ENCODE data around the gene HYAL3. TPM values are rescaled to one million over a fixed set of nuclear protein-coding genes. Genes with fewer than 3 reads are reported as not detected.

HYAL3 gene
- total and polyA plus RNA-seq, 2 donors: 2.5 TPM

- H3K9me3 ChIP-seq (ENCODE audit: control insufficient read depth in 2 of 2, insufficient read depth in 1 of 2, low read length in 1 of 2): no peaks in the 10 kb centered on the region
- H3K4me1 ChIP-seq (ENCODE audit: control insufficient read depth in 2 of 2, insufficient read depth in 2 of 2, low read length in 2 of 2): peaks cover 3 to 28% of the 10 kb centered on the region in 2 donors
- peak in 8 of 9 donors; percentile 57 to 88 (median 80) for DNase-seq (ENCODE audit: low read depth in 6 of 9, low spot score in 9 of 9)
- WGBS: 3% methylated on average over 70 of the region's 70 CpGs
- peak overlapping the region; percentile 44 to 54 for H3K4me3 ChIP-seq (ENCODE audit: low read length in 2 of 2)
- peak overlapping the region; percentile 70 to 77 for H3K27ac ChIP-seq (ENCODE audit: low read depth in 1 of 2, low read length in 1 of 2)
- peaks cover 32 to 36% of the 10 kb centered on the region in 2 donors for H3K36me3 ChIP-seq (ENCODE audit: control insufficient read depth in 2 of 2, insufficient read depth in 2 of 2, low read length in 1 of 2)
- H3K27me3 ChIP-seq (ENCODE audit: control insufficient read depth in 2 of 2, insufficient read depth in 1 of 2, low read length in 1 of 2): peaks cover 0 to 10% of the 10 kb centered on the region in 2 donors
Observed at GRCh38 chr3:50260027-50260941, 38.9 kb downstream of the HYAL3 start.

GRCh38 chr3:50259432-50260026 is 39.7 kb downstream of the HYAL3 start:
- WGBS: 64% methylated on average over 18 of the region's 18 CpGs
- H3K9me3 ChIP-seq (ENCODE audit: control insufficient read depth in 2 of 2, insufficient read depth in 1 of 2, low read length in 1 of 2): no peaks in the 10 kb centered on the region
- peak overlapping the region in 1 of 2 donors; percentile 32 for H3K27ac ChIP-seq (ENCODE audit: low read depth in 1 of 2, low read length in 1 of 2)
- peaks cover 38 to 43% of the 10 kb centered on the region in 2 donors for H3K36me3 ChIP-seq (ENCODE audit: control insufficient read depth in 2 of 2, insufficient read depth in 2 of 2, low read length in 1 of 2)
- no peak for DNase-seq (ENCODE audit: low read depth in 6 of 9, low spot score in 9 of 9)
- H3K4me3 ChIP-seq (ENCODE audit: low read length in 2 of 2): no peak overlapping the region
- H3K27me3 ChIP-seq (ENCODE audit: control insufficient read depth in 2 of 2, insufficient read depth in 1 of 2, low read length in 1 of 2): peaks cover 0 to 5% of the 10 kb centered on the region in 2 donors
- H3K4me1 ChIP-seq (ENCODE audit: control insufficient read depth in 2 of 2, insufficient read depth in 2 of 2, low read length in 2 of 2): peaks cover 3 to 24% of the 10 kb centered on the region in 2 donors

- Histone ChIP-seq H3K4me3 (ENCODE audit: low read length in 2 of 2) (no peak overlapping the region), H3K4me1 (ENCODE audit: control insufficient read depth in 2 of 2, insufficient read depth in 2 of 2, low read length in 2 of 2) (peaks cover 3 to 24% of the 10 kb centered on the region in 2 donors), H3K27ac (ENCODE audit: low read depth in 1 of 2, low read length in 1 of 2) (peak overlapping the region; percentile 32 to 33), H3K27me3 (ENCODE audit: control insufficient read depth in 2 of 2, insufficient read depth in 1 of 2, low read length in 1 of 2) (peaks cover 0 to 5% of the 10 kb centered on the region in 2 donors), H3K9me3 (ENCODE audit: control insufficient read depth in 2 of 2, insufficient read depth in 1 of 2, low read length in 1 of 2) (no peaks in the 10 kb centered on the region), H3K36me3 (ENCODE audit: control insufficient read depth in 2 of 2, insufficient read depth in 2 of 2, low read length in 1 of 2) (peaks cover 42 to 49% of the 10 kb centered on the region in 2 donors)
- 94% methylated on average over 16 of the region's 16 CpGs for WGBS
- DNase-seq (ENCODE audit: low read depth in 6 of 9, low spot score in 9 of 9): no peak
Observed at GRCh38 chr3:50258979-50259378, 40.2 kb downstream of the HYAL3 start.

GRCh38 chr3:50258029-50258680 is 41.0 kb downstream of the HYAL3 start:
- DNase-seq (ENCODE audit: low read depth in 6 of 9, low spot score in 9 of 9): no peak
- Histone ChIP-seq H3K4me1 (ENCODE audit: control insufficient read depth in 2 of 2, insufficient read depth in 2 of 2, low read length in 2 of 2) (peaks cover 3 to 24% of the 10 kb centered on the region in 2 donors), H3K4me3 (ENCODE audit: low read length in 2 of 2) (no peak overlapping the region), H3K27ac (ENCODE audit: low read depth in 1 of 2, low read length in 1 of 2) (peak overlapping the region in 1 of 2 donors; percentile 55), H3K9me3 (ENCODE audit: control insufficient read depth in 2 of 2, insufficient read depth in 1 of 2, low read length in 1 of 2) (no peaks in the 10 kb centered on the region), H3K36me3 (ENCODE audit: control insufficient read depth in 2 of 2, insufficient read depth in 2 of 2, low read length in 1 of 2) (peaks cover 47 to 56% of the 10 kb centered on the region in 2 donors), H3K27me3 (ENCODE audit: control insufficient read depth in 2 of 2, insufficient read depth in 1 of 2, low read length in 1 of 2) (peaks cover 0 to 5% of the 10 kb centered on the region in 2 donors)
- 97% methylated on average over 17 of the region's 17 CpGs for WGBS

GRCh38 chr3:50256978-50257890 is 42.0 kb downstream of the HYAL3 start:
- WGBS: 96% methylated on average over 20 of the region's 20 CpGs
- H3K9me3 ChIP-seq (ENCODE audit: control insufficient read depth in 2 of 2, insufficient read depth in 1 of 2, low read length in 1 of 2): no peaks in the 10 kb centered on the region
- no peak overlapping the region for H3K27ac ChIP-seq (ENCODE audit: low read depth in 1 of 2, low read length in 1 of 2)
- no peak for DNase-seq (ENCODE audit: low read depth in 6 of 9, low spot score in 9 of 9)
- peaks cover 56 to 65% of the 10 kb centered on the region in 2 donors for H3K36me3 ChIP-seq (ENCODE audit: control insufficient read depth in 2 of 2, insufficient read depth in 2 of 2, low read length in 1 of 2)
- H3K27me3 ChIP-seq (ENCODE audit: control insufficient read depth in 2 of 2, insufficient read depth in 1 of 2, low read length in 1 of 2): peaks cover 0 to 5% of the 10 kb centered on the region in 2 donors
- H3K4me3 ChIP-seq (ENCODE audit: low read length in 2 of 2): no peak overlapping the region
- peaks cover 3 to 24% of the 10 kb centered on the region in 2 donors for H3K4me1 ChIP-seq (ENCODE audit: control insufficient read depth in 2 of 2, insufficient read depth in 2 of 2, low read length in 2 of 2)

GRCh38 chr3:50255251-50255615 is 44.0 kb downstream of the HYAL3 start:
- H3K27ac ChIP-seq (ENCODE audit: low read depth in 1 of 2, low read length in 1 of 2): peak overlapping the region in 1 of 2 donors; percentile 53
- H3K4me3 ChIP-seq (ENCODE audit: low read length in 2 of 2): no peak overlapping the region
- peaks cover 74 to 84% of the 10 kb centered on the region in 2 donors for H3K36me3 ChIP-seq (ENCODE audit: control insufficient read depth in 2 of 2, insufficient read depth in 2 of 2, low read length in 1 of 2)
- peaks cover 0 to under 1% of the 10 kb centered on the region in 2 donors for H3K27me3 ChIP-seq (ENCODE audit: control insufficient read depth in 2 of 2, insufficient read depth in 1 of 2, low read length in 1 of 2)
- no peaks in the 10 kb centered on the region for H3K9me3 ChIP-seq (ENCODE audit: control insufficient read depth in 2 of 2, insufficient read depth in 1 of 2, low read length in 1 of 2)
- H3K4me1 ChIP-seq (ENCODE audit: control insufficient read depth in 2 of 2, insufficient read depth in 2 of 2, low read length in 2 of 2): peaks cover 0 to 16% of the 10 kb centered on the region in 2 donors
- DNase-seq (ENCODE audit: low read depth in 6 of 9, low spot score in 9 of 9): no peak
- 94% methylated on average over 9 of the region's 9 CpGs for WGBS

- Histone ChIP-seq H3K27ac (ENCODE audit: low read depth in 1 of 2, low read length in 1 of 2) (peak overlapping the region in 1 of 2 donors; percentile 53), H3K36me3 (ENCODE audit: control insufficient read depth in 2 of 2, insufficient read depth in 2 of 2, low read length in 1 of 2) (peaks cover 76 to 89% of the 10 kb centered on the region in 2 donors), H3K27me3 (ENCODE audit: control insufficient read depth in 2 of 2, insufficient read depth in 1 of 2, low read length in 1 of 2) (no peaks in the 10 kb centered on the region), H3K9me3 (ENCODE audit: control insufficient read depth in 2 of 2, insufficient read depth in 1 of 2, low read length in 1 of 2) (no peaks in the 10 kb centered on the region), H3K4me3 (ENCODE audit: low read length in 2 of 2) (no peak overlapping the region), H3K4me1 (ENCODE audit: control insufficient read depth in 2 of 2, insufficient read depth in 2 of 2, low read length in 2 of 2) (peaks cover 0 to 16% of the 10 kb centered on the region in 2 donors)
- no peak for DNase-seq (ENCODE audit: low read depth in 6 of 9, low spot score in 9 of 9)
- WGBS: 96% methylated on average over 8 of the region's 8 CpGs
Observed at GRCh38 chr3:50254577-50255250, 44.5 kb downstream of the HYAL3 start.

- Histone ChIP-seq H3K4me3 (ENCODE audit: low read length in 2 of 2) (no peak overlapping the region), H3K36me3 (ENCODE audit: control insufficient read depth in 2 of 2, insufficient read depth in 2 of 2, low read length in 1 of 2) (peaks cover 63 to 80% of the 10 kb centered on the region in 2 donors), H3K27ac (ENCODE audit: low read depth in 1 of 2, low read length in 1 of 2) (no peak overlapping the region), H3K27me3 (ENCODE audit: control insufficient read depth in 2 of 2, insufficient read depth in 1 of 2, low read length in 1 of 2) (no peaks in the 10 kb centered on the region), H3K4me1 (ENCODE audit: control insufficient read depth in 2 of 2, insufficient read depth in 2 of 2, low read length in 2 of 2) (peaks cover 10 to 29% of the 10 kb centered on the region in 2 donors), H3K9me3 (ENCODE audit: control insufficient read depth in 2 of 2, insufficient read depth in 1 of 2, low read length in 1 of 2) (no peaks in the 10 kb centered on the region)
- no peak for DNase-seq (ENCODE audit: low read depth in 6 of 9, low spot score in 9 of 9)
- WGBS: 95% methylated on average over 8 of the region's 8 CpGs
Observed at GRCh38 chr3:50251220-50251619, 48.0 kb downstream of the HYAL3 start.

Measured in thymus (tissue), 11 donors.